GM21528 (cell line): ENCODE measurements around the gene NOMO2.
"Not testable (repeated sequence)": the region's sequence is repeated elsewhere in the genome, so short reads cannot be mapped to it uniquely, and the experiment has no call there.

Experiments used
- ATAC-seq: cut with Tn5 transposase; IDR thresholded peaks from one replicate; pipeline ENCODE4 v1.9.1; 2021; ENCODE audit warnings: mild to moderate bottlenecking, moderate library complexity; ENCODE audit not compliant: unreplicated experiment, low FRiP score

Gene NOMO2

DNA sequence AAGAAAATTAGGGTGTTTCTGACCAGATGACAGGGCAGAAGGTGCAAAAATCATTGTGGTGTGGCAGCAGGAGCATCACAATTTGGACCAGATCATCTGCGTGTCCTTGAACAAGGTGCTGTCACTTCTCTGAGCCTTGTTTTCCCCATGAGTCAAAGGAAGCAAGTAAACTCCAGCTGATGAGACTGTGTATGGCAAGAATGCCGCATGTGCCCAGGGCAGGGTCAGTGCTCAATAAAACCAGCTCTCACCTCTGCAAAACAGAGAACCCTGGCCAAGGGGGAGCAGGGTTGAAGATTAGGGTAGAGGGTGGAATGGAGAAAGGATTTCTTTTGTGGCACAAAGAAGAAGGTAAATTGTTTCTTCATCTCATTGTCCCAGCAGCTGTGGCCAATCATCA lies 17.4 kb upstream of the NOMO2 start:
- not testable (repeated sequence) for ATAC-seq

GRCh38 chr16:18577942-18578341 lies 16.0 kb upstream of the NOMO2 start:
- not testable (repeated sequence) for ATAC-seq

GRCh38 chr16:18575945-18576344 lies 14.0 kb upstream of the NOMO2 start:
- not testable (repeated sequence) for ATAC-seq

- not testable (repeated sequence) for ATAC-seq
These were observed 13.5 kb upstream of the NOMO2 start for GRCh38 chr16:18575298-18575917.

GRCh38 chr16:18573887-18574286 lies 12.0 kb upstream of the NOMO2 start:
- not testable (repeated sequence) for ATAC-seq

GRCh38 chr16:18572973-18573372 lies 11.1 kb upstream of the NOMO2 start:
- ATAC-seq = not testable (repeated sequence)

- ATAC-seq = not testable (repeated sequence)
These were observed 9.5 kb upstream of the NOMO2 start for GRCh38 chr16:18571307-18571850.

GRCh38 chr16:18570529-18571306 lies 8.8 kb upstream of the NOMO2 start:
- ATAC-seq = not testable (repeated sequence)

GRCh38 chr16:18560416-18561220 lies 1.3 kb downstream of the NOMO2 start:
- ATAC-seq = not testable (repeated sequence)

DNA sequence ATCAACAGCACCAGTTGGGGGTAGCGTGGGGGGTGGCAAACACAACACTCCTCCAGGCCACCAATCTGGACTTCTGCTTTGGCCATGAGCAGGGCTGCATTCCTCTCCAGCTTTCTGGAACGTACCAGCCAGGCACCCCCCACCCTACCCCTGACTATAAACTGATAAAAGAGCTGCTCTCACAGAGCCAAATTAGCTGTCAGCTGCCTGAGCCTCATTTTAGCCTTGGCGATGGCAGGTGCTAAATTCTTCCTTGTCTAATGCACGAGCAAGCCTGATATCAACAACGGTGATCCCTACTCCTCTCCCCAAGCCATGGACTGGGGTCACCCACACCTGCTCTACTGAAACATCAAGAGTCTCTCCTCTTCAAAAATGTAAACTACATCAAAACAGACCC lies 8.2 kb downstream of the NOMO2 start:
- ATAC-seq = not testable (repeated sequence)

DNA sequence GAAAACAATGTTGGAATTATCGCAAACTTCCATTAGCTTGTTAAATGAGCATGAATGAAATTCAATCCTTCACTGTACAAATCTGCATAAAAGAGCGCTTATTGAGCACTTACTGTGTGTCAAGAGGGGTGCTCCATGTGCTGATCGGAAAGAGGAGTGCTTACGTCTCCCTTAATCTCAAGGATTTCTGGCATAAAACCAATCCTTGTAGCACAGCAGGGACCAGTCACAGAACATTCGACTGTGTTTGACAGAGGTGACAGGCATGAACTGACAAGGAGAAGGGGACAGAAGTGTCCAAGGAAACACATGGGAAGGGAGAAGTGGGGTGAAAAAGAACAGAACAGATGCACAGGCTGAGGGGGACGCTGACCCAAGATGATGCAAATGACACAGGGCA lies 14.5 kb downstream of the NOMO2 start:
- not testable (repeated sequence) for ATAC-seq

GRCh38 chr16:18546853-18547252 lies 15.0 kb downstream of the NOMO2 start:
- not testable (repeated sequence) for ATAC-seq

- ATAC-seq = not testable (repeated sequence)
These were observed 17.4 kb downstream of the NOMO2 start for GRCh38 chr16:18544232-18545081.

GRCh38 chr16:18541912-18542311 lies 20.0 kb downstream of the NOMO2 start:
- ATAC-seq = not testable (repeated sequence)

DNA sequence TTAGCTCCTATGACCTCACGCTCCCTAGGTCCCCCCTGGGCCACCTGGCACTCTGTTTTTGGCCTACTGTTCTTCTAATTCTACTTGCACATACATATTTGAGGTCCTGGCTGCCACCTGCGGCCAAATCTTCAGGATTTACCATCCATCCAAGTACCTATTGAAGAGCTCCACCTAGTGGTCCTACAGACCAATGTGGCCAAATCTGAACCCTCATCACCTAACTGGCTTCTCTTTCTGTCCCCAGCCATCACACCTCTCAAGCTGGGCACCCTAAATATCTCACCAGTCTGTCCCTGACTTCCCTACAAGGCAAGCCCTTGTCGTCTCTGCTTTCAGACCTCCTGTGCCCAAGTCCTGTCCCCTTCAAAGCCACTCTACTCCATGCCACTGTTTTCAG lies 24.9 kb downstream of the NOMO2 start:
- not testable (repeated sequence) for ATAC-seq

DNA sequence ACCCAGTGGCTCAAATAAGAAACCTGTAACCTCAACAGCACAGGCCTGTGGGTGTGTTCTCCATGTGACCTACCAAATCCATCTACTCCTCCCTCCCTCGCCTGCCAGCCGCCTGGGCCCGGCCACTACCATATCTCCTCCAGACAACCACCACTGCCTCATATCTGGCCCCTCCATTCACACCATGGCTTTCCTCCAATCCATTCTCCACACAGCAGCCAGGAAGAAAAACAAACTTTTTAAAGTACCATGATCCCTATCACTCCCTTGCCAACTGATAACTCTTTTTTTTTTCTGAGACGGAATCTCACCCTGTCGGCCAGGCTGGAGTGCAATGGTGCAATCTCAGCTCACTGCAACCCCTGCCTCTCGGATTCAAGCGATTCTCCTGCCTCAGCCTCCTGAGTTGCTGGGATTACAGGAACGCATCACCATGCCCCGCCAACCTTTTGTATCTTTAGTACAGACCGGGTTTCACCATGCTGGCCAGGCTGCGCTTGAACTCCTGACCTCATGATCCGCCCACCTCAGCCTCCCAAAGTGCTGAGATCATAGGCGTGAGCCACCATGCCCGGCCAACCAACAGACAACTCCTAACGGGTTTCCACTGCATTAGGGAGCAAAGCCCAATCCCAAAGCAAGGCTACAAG lies 26.3 kb downstream of the NOMO2 start:
- not testable (repeated sequence) for ATAC-seq

DNA sequence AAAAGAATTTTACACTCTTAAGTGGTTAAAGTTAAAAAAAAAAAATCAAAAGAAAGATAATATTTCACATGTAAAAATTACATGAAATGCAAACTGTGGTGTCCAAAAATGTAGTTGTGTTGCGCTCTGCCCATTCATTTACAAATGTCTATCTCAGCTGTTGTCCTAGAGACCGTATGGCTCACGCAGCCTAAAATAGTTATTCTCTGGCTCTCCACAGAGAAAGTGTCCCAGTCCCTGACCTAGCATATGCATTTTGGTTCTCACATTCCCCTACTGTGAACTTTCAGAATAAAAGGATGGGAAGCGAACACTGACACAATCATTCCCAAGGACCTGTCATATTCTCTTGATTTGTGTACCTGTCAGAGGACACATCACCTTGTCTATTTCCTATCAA lies 27.6 kb downstream of the NOMO2 start:
- not testable (repeated sequence) for ATAC-seq

GRCh38 chr16:18531323-18531722 lies 30.6 kb downstream of the NOMO2 start:
- ATAC-seq = not testable (repeated sequence)

DNA sequence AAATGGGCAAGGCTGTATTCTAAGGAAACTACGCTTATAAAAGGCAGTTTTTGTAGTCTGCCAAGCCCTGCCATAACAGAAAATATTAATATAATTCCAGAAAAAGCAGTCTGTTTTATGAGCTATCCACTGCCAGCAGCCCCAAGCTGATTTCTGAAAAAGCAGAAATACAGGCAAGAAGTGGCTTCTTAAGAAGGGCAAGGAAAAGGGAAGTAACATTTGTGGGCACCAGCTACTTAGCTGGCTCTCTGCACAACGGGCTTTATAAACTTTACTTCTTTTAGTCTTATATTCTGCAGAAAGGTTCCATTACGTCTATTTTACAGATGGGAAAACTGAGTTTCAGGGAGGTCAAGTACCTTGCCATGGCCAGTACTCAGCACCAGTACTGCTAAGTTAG lies 31.6 kb downstream of the NOMO2 start:
- not testable (repeated sequence) for ATAC-seq
